ENCODE data around the gene ERG28.

- TF ChIP-seq CTCF (conservative IDR thresholded peaks at IDR 0.05; ENCODE audit: low read length) (no peak), EZH2phosphoT487 (IDR thresholded peaks at IDR 0.05; ENCODE audit: borderline replicate concordance, low read depth, low read length) (no peak)
Measured at GRCh38 chr14:75607842-75608640, 52.6 kb downstream of the ERG28 start.
